HCT116 (cell line): ENCODE results near the gene CELF2. TPM values are rescaled to one million over a fixed set of nuclear protein-coding genes. Genes with fewer than 3 reads are reported as not detected.

Source experiments
- ATAC-seq: fragments of 200-7000 bp; cut with Tn5 transposase; 2 replicates; pipeline ENCODE4 v1.9.1; 2020; ENCODE audit warnings: mild to moderate bottlenecking, moderate library complexity
- BruUV-seq: library from RNA; stranded (reverse); fragments of 400-500 nt; replicated peaks from 2 replicates; lab custom pipeline; 2021; lab: Mats Ljungman, UMichigan
- CTCF ChIA-PET: fragments of 300-600 bp; sonication (Branson Sonifier 250); formaldehyde crosslinking; loops from one replicate; lab custom pipeline; 2021; ENCODE audit warnings: antibody characterized with exemption; lab: Charles Lee
- POLR2A ChIA-PET: fragments of 300-600, 350-600 bp; sonication (Branson Sonifier 250); formaldehyde crosslinking; loops from one replicate; lab custom pipeline; 2021; ENCODE audit warnings: antibody characterized with exemption; lab: Charles Lee
- RAD21 ChIA-PET, 2 experiments: fragments of 300-600 bp; sonication (Branson Sonifier 250); formaldehyde crosslinking; loops; one replicate each; lab custom pipeline; 2023; ENCODE audit warnings: low total read pairs in 2 of 2; ENCODE audit not compliant: uncharacterized antibody in 2 of 2, unreplicated experiment in 2 of 2, low non-redundant PET in 1 of 2; lab: Charles Lee
- DNase-seq: peaks from one replicate; pipeline ENCODE4 v3.0.0-alpha.2; 2010; ENCODE audit warnings: low read depth, low spot score
- H2AFZ ChIP-seq: fragments of 200-600 bp; shearing (Covaris generic), sonication (generic); 2 replicates; pipeline ENCODE4 v1.6.1; 2017; ENCODE audit warnings: low read depth, mixed run types, mixed read lengths, antibody characterized with exemption, low read length; ENCODE audit not compliant: poor library complexity, severe bottlenecking
- H3K27ac ChIP-seq: 2 replicates; pipeline ENCODE4 v1.5.1; 2012; ENCODE audit warnings: low read depth, low read length
- H3K27me3 ChIP-seq: fragments of 200-600 bp; sonication (generic); 2 replicates; pipeline ENCODE4 v1.6.1; 2016; ENCODE audit warnings: mixed run types, low read length, mixed read lengths; ENCODE audit not compliant: insufficient read depth
- H3K36me3 ChIP-seq, 2 experiments: fragments of 200-500 bp in 1 of 2; fragments of 200-600 bp in 1 of 2; sonication (Bioruptor generic) in 1 of 2; sonication (generic) in 1 of 2; 2 replicates each; pipeline versions ENCODE4 v1.5.1 to v1.6.1; 2014 to 2016; ENCODE audit warnings: low read length in 2 of 2, inconsistent platforms in 1 of 2, mixed read lengths in 1 of 2, mixed run types in 1 of 2; ENCODE audit not compliant: insufficient read depth in 2 of 2, control insufficient read depth in 1 of 2
- H3K4me1 ChIP-seq, 2 experiments: fragments of 200-600 bp in 1 of 2; sonication (generic) in 1 of 2; 2 replicates each; pipeline versions ENCODE4 v1.5.1 to v1.6.1; 2012 to 2017; ENCODE audit warnings: low read length in 2 of 2, inconsistent platforms in 1 of 2, mild to moderate bottlenecking in 1 of 2, mixed read lengths in 1 of 2, mixed run types in 1 of 2, moderate library complexity in 1 of 2; ENCODE audit not compliant: insufficient read depth in 2 of 2, control insufficient read depth in 1 of 2
- H3K4me2 ChIP-seq: fragments of 200-600 bp; sonication (generic); 2 replicates; pipeline ENCODE4 v1.6.1; 2017; ENCODE audit warnings: mixed run types, low read length, mixed read lengths
- H3K4me3 ChIP-seq, 2 experiments: fragments of 200-600 bp in 1 of 2; sonication (generic) in 1 of 2; replicated peaks in 1 of 2; 2 replicates each; pipeline ENCODE4 v1.5.1; 2011 to 2016; ENCODE audit warnings: low read length in 2 of 2, control low read depth in 1 of 2, low read depth in 1 of 2, mild to moderate bottlenecking in 1 of 2, mixed read lengths in 1 of 2, mixed run types in 1 of 2
- H3K79me2 ChIP-seq: fragments of 200-600 bp; sonication (generic); 2 replicates; pipeline ENCODE4 v1.6.1; 2017; ENCODE audit warnings: mild to moderate bottlenecking, mixed run types, low read length, moderate library complexity, mixed read lengths; ENCODE audit not compliant: insufficient read depth
- H3K9ac ChIP-seq: fragments of 200-600 bp; sonication (generic); 2 replicates; pipeline ENCODE4 v1.6.1; 2016; ENCODE audit warnings: low read length, mixed read lengths
- H3K9me2 ChIP-seq: fragments of 200-600 bp; sonication (generic), shearing (Covaris generic); 2 replicates; pipeline ENCODE4 v1.6.1; 2017; ENCODE audit warnings: mixed run types, mild to moderate bottlenecking, moderate library complexity; ENCODE audit not compliant: insufficient read depth
- H3K9me3 ChIP-seq, 2 experiments: fragments of 200-500 bp in 1 of 2; fragments of 200-600 bp in 1 of 2; sonication (Bioruptor generic) in 1 of 2; sonication (generic) in 1 of 2; 2 replicates each; pipeline ENCODE4 v1.6.1; 2014 to 2017; ENCODE audit warnings: low read length in 2 of 2, mixed read lengths in 2 of 2, inconsistent platforms in 1 of 2, low read depth in 1 of 2, mild to moderate bottlenecking in 1 of 2, mixed run types in 1 of 2, moderate library complexity in 1 of 2; ENCODE audit not compliant: control insufficient read depth in 1 of 2, insufficient read depth in 1 of 2
- H4K20me1 ChIP-seq: fragments of 200-600 bp; sonication (generic), shearing (Covaris generic); 2 replicates; pipeline ENCODE4 v1.6.1; 2017; ENCODE audit warnings: mixed run types, mild to moderate bottlenecking, moderate library complexity; ENCODE audit not compliant: insufficient read depth
- ELF1 ChIP-seq: IDR thresholded peaks from 2 replicates; pipeline ENCODE4 v1.6.1; 2012; ENCODE audit warnings: low read depth, borderline replicate concordance
- EZH2 ChIP-seq: fragments of 200-600 bp; sonication (generic); IDR thresholded peaks from 2 replicates; pipeline ENCODE4 v1.6.1; 2017; ENCODE audit warnings: antibody characterized with exemption, mixed run types
- EZH2phosphoT487 ChIP-seq: fragments of 200-600 bp; IDR thresholded peaks from 2 replicates; pipeline ENCODE4 v1.6.1; 2018; ENCODE audit warnings: antibody characterized with exemption, borderline replicate concordance
- FOSL1 ChIP-seq: IDR thresholded peaks from 2 replicates; pipeline ENCODE4 v1.6.1; 2012; ENCODE audit warnings: low read depth
- JUND ChIP-seq: IDR thresholded peaks from 2 replicates; pipeline ENCODE4 v1.6.1; 2012
- POLR2A ChIP-seq: IDR thresholded peaks from 2 replicates; pipeline ENCODE4 v1.7.0; 2011; ENCODE audit warnings: borderline replicate concordance; ENCODE audit not compliant: insufficient read depth, insufficient read length; ENCODE audit errors: extremely low read depth
- POLR2AphosphoS5 ChIP-seq: IDR thresholded peaks from 2 replicates; pipeline ENCODE4 v1.6.1; 2011; ENCODE audit warnings: mild to moderate bottlenecking, low read depth, low read length, moderate library complexity
- SP1 ChIP-seq: IDR thresholded peaks from 2 replicates; pipeline ENCODE4 v1.6.1; 2012; ENCODE audit warnings: low read depth
- SRF ChIP-seq: IDR thresholded peaks from 2 replicates; pipeline ENCODE4 v1.6.1; 2012; ENCODE audit warnings: low read depth
- intact Hi-C: fragments of 100-400 bp; cut with micrococcal nuclease; formaldehyde crosslinking; loops from 2 replicates; pipeline ENCODE4 v1.10.0; 2022
- total RNA-seq: library from RNA; stranded (reverse); gene quantifications from one replicate; pipeline ENCODE4 v1.2.1, GENCODE V29; 2021; ENCODE audit not compliant: unreplicated experiment
- TF ChIP-seq, protein P1 (sequence below), 3 experiments: fragments of 200-600 bp in 1 of 3; sonication (generic) in 1 of 3; IDR thresholded peaks in 2 of 3; conservative IDR thresholded peaks in 1 of 3; 2 replicates each; pipeline ENCODE4 v1.5.1; 2012 to 2017; ENCODE audit warnings: low read depth in 2 of 3, low read length in 2 of 3, antibody characterized with exemption in 1 of 3, borderline replicate concordance in 1 of 3, control low read depth in 1 of 3, mild to moderate bottlenecking in 1 of 3, mixed read lengths in 1 of 3, mixed run types in 1 of 3, moderate library complexity in 1 of 3; ENCODE audit not compliant: insufficient read depth in 1 of 3
- TF ChIP-seq, protein P2 (sequence below): IDR thresholded peaks from 2 replicates; pipeline ENCODE4 v1.6.1; 2011; ENCODE audit warnings: mild to moderate bottlenecking, low read length, moderate library complexity; ENCODE audit not compliant: insufficient replicate concordance; ENCODE audit errors: extremely low read depth

Gene CELF2
- total RNA-seq, 1 experiment from 2014 or later = 0.66 TPM

DNA sequence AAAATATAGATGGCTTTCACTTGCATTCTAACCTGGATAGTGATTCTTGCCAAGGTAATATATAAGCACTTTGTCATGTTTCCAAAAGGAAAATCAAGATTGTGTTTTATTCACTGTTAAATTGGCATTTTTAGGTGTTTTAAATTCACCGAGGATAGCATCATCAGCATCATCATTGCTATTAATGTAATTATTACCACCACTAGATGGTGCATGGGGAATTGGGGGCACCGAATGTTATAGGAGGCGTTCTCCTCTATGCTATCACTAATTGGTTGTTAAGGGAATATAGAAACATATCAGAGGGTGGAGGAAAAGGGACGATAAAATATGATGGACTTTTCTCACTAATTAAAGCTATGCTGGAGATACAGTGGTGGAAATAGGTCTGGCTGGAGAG lies 95.5 kb downstream of the CELF2 start:
- Histone ChIP-seq H3K9ac (no peak overlapping the region), H3K27ac (no peak overlapping the region), H3K36me3 (no peaks in the 10 kb centered on the region), H3K4me2 (no peak overlapping the region), H3K4me3 (no peak overlapping the region), H3K79me2 (no peaks in the 10 kb centered on the region), H2AFZ (no peak overlapping the region), H3K27me3 (no peaks in the 10 kb centered on the region), H3K4me1 (no peaks in the 10 kb centered on the region), H4K20me1 (no peaks in the 10 kb centered on the region), H3K9me2 (no peaks in the 10 kb centered on the region), H3K9me3 (no peaks in the 10 kb centered on the region)
- RAD21 ChIA-PET = no interaction called here
- ATAC-seq (no peak), DNase-seq (no peak)
- no peak for TF ChIP-seq ELF1
- TF ChIP-seq, protein P1, sequence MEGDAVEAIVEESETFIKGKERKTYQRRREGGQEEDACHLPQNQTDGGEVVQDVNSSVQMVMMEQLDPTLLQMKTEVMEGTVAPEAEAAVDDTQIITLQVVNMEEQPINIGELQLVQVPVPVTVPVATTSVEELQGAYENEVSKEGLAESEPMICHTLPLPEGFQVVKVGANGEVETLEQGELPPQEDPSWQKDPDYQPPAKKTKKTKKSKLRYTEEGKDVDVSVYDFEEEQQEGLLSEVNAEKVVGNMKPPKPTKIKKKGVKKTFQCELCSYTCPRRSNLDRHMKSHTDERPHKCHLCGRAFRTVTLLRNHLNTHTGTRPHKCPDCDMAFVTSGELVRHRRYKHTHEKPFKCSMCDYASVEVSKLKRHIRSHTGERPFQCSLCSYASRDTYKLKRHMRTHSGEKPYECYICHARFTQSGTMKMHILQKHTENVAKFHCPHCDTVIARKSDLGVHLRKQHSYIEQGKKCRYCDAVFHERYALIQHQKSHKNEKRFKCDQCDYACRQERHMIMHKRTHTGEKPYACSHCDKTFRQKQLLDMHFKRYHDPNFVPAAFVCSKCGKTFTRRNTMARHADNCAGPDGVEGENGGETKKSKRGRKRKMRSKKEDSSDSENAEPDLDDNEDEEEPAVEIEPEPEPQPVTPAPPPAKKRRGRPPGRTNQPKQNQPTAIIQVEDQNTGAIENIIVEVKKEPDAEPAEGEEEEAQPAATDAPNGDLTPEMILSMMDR (IDR thresholded peaks at IDR 0.05 in 2 of 3, conservative IDR thresholded peaks at IDR 0.05 in 1 of 3; ENCODE audit: borderline replicate concordance in 1 of 3, insufficient read depth in 1 of 3, low read depth in 2 of 3, low read length in 2 of 3) = peak in 1 of 3 experiments; percentile 23; a peak in 1 of 6 replicates
- intact Hi-C loops = no loop called here
- CTCF ChIA-PET = no interaction called here
- POLR2A ChIA-PET = no interaction called here
- BruUV-seq = no TSS peak

DNA sequence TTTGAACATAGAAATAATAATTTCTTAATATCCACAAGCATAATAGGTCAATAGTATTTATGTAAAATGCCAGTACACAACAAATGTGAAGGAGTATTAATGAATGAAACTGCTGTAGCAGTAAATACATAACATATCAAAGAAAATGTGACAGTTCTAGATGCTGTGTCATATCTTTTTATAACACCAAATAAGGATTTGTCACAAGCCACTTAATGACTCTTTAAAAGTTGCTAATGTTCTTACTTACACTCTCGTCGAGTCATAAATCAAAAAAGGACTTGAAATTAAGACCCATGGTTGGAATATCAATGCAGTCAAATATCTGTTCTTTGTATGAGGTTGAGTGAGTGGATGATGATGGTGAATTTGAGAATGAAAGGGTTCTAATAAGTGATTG lies 96.6 kb downstream of the CELF2 start:
- DNase-seq (no peak), ATAC-seq (no peak)
- no peaks in the 10 kb centered on the region for H4K20me1 ChIP-seq
- no peak overlapping the region for H3K4me2 ChIP-seq
- BruUV-seq = no TSS peak
- ChIA-PET RAD21 (no interaction called here), CTCF (interaction anchor here (0.8 kb wide), 1 partner anchor 156 kb away, joined by 3 read pairs; no protein-coding TSS in a partner anchor), POLR2A (no interaction called here)
- H3K36me3 ChIP-seq = no peaks in the 10 kb centered on the region
- intact Hi-C loops = no loop called here
- H3K9me2 ChIP-seq = no peaks in the 10 kb centered on the region
- no peak overlapping the region for H3K27ac ChIP-seq
- no peaks in the 10 kb centered on the region for H3K79me2 ChIP-seq
- H3K4me1 ChIP-seq = no peaks in the 10 kb centered on the region
- H3K27me3 ChIP-seq = no peaks in the 10 kb centered on the region
- H2AFZ ChIP-seq = no peak overlapping the region
- H3K9me3 ChIP-seq = no peaks in the 10 kb centered on the region
- H3K9ac ChIP-seq = no peak overlapping the region
- H3K4me3 ChIP-seq = no peak overlapping the region
- no peak for TF ChIP-seq SRF
- TF ChIP-seq POLR2AphosphoS5 = no peak
- TF ChIP-seq FOSL1 = no peak
- TF ChIP-seq, protein P2, sequence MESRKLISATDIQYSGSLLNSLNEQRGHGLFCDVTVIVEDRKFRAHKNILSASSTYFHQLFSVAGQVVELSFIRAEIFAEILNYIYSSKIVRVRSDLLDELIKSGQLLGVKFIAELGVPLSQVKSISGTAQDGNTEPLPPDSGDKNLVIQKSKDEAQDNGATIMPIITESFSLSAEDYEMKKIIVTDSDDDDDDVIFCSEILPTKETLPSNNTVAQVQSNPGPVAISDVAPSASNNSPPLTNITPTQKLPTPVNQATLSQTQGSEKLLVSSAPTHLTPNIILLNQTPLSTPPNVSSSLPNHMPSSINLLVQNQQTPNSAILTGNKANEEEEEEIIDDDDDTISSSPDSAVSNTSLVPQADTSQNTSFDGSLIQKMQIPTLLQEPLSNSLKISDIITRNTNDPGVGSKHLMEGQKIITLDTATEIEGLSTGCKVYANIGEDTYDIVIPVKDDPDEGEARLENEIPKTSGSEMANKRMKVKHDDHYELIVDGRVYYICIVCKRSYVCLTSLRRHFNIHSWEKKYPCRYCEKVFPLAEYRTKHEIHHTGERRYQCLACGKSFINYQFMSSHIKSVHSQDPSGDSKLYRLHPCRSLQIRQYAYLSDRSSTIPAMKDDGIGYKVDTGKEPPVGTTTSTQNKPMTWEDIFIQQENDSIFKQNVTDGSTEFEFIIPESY = no peak
- TF ChIP-seq JUND = no peak
- no peak for TF ChIP-seq SP1
- no peak for TF ChIP-seq EZH2phosphoT487
- TF ChIP-seq EZH2 = no peak
- no peak for TF ChIP-seq POLR2A
- TF ChIP-seq, protein P1 (IDR thresholded peaks at IDR 0.05 in 2 of 3, conservative IDR thresholded peaks at IDR 0.05 in 1 of 3; ENCODE audit: borderline replicate concordance in 1 of 3, insufficient read depth in 1 of 3, low read depth in 2 of 3, low read length in 2 of 3) = no peak
